Panc1 (cell line): ENCODE measurements around the gene UTF1. TPM values are rescaled to one million over a fixed set of nuclear protein-coding genes. Genes with fewer than 3 reads are reported as not detected.

ENCODE experiments used
- ATAC-seq: fragments of 200-7000 bp; cut with Tn5 transposase; 2 replicates; pipeline ENCODE4 v1.9.1; 2020; ENCODE audit warnings: mild to moderate bottlenecking, moderate library complexity
- BruUV-seq: library from RNA; stranded (reverse); fragments of 400-500 nt; replicated peaks from 2 replicates; lab custom pipeline; 2021; lab: Mats Ljungman, UMichigan
- CTCF ChIA-PET: fragments of 300-600 bp; sonication (Branson Sonifier 250); formaldehyde crosslinking; loops from one replicate; lab custom pipeline; 2022; ENCODE audit warnings: antibody characterized with exemption; lab: Charles Lee
- POLR2A ChIA-PET: fragments of 300-600 bp; sonication (Branson Sonifier 250); formaldehyde crosslinking; loops from one replicate; lab custom pipeline; 2022; ENCODE audit warnings: antibody characterized with exemption; lab: Charles Lee
- DNase-seq: peaks from one replicate; pipeline ENCODE4 v3.0.0-alpha.2; 2010; ENCODE audit warnings: low read depth, low spot score
- H3K27ac ChIP-seq: 2 replicates; pipeline ENCODE4 v1.5.1; 2011; ENCODE audit warnings: mild to moderate bottlenecking, low read length, inconsistent platforms
- H3K27me3 ChIP-seq: fragments of 200-500 bp; sonication (Bioruptor generic); 2 replicates; pipeline ENCODE4 v1.6.0; 2014; ENCODE audit warnings: low read length, inconsistent platforms; ENCODE audit not compliant: control insufficient read depth, insufficient read depth
- H3K36me3 ChIP-seq: fragments of 200-500 bp; sonication (Bioruptor generic); 2 replicates; pipeline ENCODE4 v1.5.1; 2014; ENCODE audit warnings: inconsistent platforms, mild to moderate bottlenecking, low read length, moderate library complexity; ENCODE audit not compliant: control insufficient read depth, insufficient read depth
- H3K4me1 ChIP-seq: 2 replicates; pipeline ENCODE4 v1.5.1; 2011; ENCODE audit warnings: inconsistent platforms, mild to moderate bottlenecking, low read length, moderate library complexity; ENCODE audit not compliant: control insufficient read depth, insufficient read depth
- H3K4me3 ChIP-seq, 2 experiments: 2 replicates each; pipeline ENCODE4 v1.5.1; 2011 to 2012; ENCODE audit warnings: low read depth in 2 of 2, low read length in 2 of 2, mild to moderate bottlenecking in 2 of 2, inconsistent platforms in 1 of 2, moderate library complexity in 1 of 2
- H3K9me3 ChIP-seq: fragments of 200-500 bp; sonication (Bioruptor generic); 2 replicates; pipeline ENCODE4 v1.5.1; 2014; ENCODE audit warnings: low read depth, mild to moderate bottlenecking, inconsistent platforms, low read length, moderate library complexity; ENCODE audit not compliant: control insufficient read depth, insufficient read depth
- POLR2AphosphoS5 ChIP-seq: IDR thresholded peaks from 2 replicates; pipeline ENCODE4 v1.6.1; 2012; ENCODE audit warnings: mild to moderate bottlenecking, low read depth, low read length, moderate library complexity
- SIN3A ChIP-seq: IDR thresholded peaks from 2 replicates; pipeline ENCODE4 v1.6.1; 2012; ENCODE audit warnings: low read depth, mild to moderate bottlenecking, low read length, moderate library complexity, borderline replicate concordance; ENCODE audit not compliant: insufficient read depth
- TCF7L2 ChIP-seq: IDR thresholded peaks from 2 replicates; pipeline ENCODE4 v1.6.1; 2011; ENCODE audit warnings: mild to moderate bottlenecking, low read depth, low read length, inconsistent platforms
- in situ Hi-C: cut with HindIII; loops from 2 replicates; pipeline ENCODE4 v1.10.0; 2016; ENCODE audit warnings: low sequenced_read_pairs, low pct_unique_long_range_greater_than_20kb
- intact Hi-C: fragments of 100-400 bp; cut with micrococcal nuclease; formaldehyde crosslinking; loops from one replicate; pipeline ENCODE4 v1.10.0; 2022; ENCODE audit not compliant: unreplicated experiment
- total RNA-seq: library from RNA; stranded (reverse); gene quantifications from one replicate; pipeline ENCODE4 v1.2.1, GENCODE V29; 2021; ENCODE audit not compliant: unreplicated experiment
- TF ChIP-seq, protein P1 (sequence below): fragments of 450-650 bp; IDR thresholded peaks from 2 replicates; pipeline ENCODE4 v1.5.1; 2017; ENCODE audit warnings: mild to moderate bottlenecking
- TF ChIP-seq, protein P2 (sequence below), 2 experiments: IDR thresholded peaks; 2 replicates each; pipeline ENCODE4 v1.6.1; 2011 to 2012; ENCODE audit warnings: low read depth in 2 of 2, control low read depth in 1 of 2, low read length in 1 of 2, mild to moderate bottlenecking in 1 of 2, moderate library complexity in 1 of 2; ENCODE audit not compliant: insufficient read depth in 1 of 2

UTF1 gene
- total RNA-seq, 1 experiment from 2014 or later: not detected

DNA sequence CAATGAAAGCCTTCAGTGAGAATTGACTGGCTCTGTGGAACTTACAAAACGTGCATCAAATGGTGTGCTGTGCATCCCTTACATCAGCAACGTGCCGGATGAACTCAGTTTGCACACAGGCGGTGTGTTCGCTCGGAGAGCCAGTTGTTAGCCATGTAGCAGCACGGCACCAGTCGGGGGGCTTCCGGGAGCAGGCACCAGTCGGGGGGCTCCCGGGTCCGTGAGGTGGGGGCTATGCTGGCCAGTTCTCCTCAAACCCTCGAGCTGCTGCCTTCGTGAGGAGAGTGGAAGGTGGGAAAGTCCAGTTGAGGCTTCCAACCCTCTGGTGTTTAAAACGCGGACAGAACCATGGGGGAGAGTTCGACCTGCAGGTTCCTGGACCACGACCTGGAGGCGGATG is 34.9 kb upstream of the UTF1 start:
- DNase-seq (no peak), ATAC-seq (no peak)
- H3K9me3 ChIP-seq: no peaks in the 10 kb centered on the region
- ChIA-PET POLR2A (no interaction called here), CTCF (no interaction called here)
- H3K36me3 ChIP-seq: no peaks in the 10 kb centered on the region
- no peak overlapping the region for H3K4me3 ChIP-seq
- H3K27me3 ChIP-seq: peaks cover 8% of the 10 kb centered on the region
- BruUV-seq: no TSS peak
- in situ Hi-C loops: no loop called here
- H3K4me1 ChIP-seq: no peaks in the 10 kb centered on the region
- intact Hi-C loops: no loop called here
- TF ChIP-seq TCF7L2 (no peak), SIN3A (no peak), POLR2AphosphoS5 (no peak)
- TF ChIP-seq, protein P1, sequence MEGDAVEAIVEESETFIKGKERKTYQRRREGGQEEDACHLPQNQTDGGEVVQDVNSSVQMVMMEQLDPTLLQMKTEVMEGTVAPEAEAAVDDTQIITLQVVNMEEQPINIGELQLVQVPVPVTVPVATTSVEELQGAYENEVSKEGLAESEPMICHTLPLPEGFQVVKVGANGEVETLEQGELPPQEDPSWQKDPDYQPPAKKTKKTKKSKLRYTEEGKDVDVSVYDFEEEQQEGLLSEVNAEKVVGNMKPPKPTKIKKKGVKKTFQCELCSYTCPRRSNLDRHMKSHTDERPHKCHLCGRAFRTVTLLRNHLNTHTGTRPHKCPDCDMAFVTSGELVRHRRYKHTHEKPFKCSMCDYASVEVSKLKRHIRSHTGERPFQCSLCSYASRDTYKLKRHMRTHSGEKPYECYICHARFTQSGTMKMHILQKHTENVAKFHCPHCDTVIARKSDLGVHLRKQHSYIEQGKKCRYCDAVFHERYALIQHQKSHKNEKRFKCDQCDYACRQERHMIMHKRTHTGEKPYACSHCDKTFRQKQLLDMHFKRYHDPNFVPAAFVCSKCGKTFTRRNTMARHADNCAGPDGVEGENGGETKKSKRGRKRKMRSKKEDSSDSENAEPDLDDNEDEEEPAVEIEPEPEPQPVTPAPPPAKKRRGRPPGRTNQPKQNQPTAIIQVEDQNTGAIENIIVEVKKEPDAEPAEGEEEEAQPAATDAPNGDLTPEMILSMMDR: no peak
- TF ChIP-seq, protein P2, sequence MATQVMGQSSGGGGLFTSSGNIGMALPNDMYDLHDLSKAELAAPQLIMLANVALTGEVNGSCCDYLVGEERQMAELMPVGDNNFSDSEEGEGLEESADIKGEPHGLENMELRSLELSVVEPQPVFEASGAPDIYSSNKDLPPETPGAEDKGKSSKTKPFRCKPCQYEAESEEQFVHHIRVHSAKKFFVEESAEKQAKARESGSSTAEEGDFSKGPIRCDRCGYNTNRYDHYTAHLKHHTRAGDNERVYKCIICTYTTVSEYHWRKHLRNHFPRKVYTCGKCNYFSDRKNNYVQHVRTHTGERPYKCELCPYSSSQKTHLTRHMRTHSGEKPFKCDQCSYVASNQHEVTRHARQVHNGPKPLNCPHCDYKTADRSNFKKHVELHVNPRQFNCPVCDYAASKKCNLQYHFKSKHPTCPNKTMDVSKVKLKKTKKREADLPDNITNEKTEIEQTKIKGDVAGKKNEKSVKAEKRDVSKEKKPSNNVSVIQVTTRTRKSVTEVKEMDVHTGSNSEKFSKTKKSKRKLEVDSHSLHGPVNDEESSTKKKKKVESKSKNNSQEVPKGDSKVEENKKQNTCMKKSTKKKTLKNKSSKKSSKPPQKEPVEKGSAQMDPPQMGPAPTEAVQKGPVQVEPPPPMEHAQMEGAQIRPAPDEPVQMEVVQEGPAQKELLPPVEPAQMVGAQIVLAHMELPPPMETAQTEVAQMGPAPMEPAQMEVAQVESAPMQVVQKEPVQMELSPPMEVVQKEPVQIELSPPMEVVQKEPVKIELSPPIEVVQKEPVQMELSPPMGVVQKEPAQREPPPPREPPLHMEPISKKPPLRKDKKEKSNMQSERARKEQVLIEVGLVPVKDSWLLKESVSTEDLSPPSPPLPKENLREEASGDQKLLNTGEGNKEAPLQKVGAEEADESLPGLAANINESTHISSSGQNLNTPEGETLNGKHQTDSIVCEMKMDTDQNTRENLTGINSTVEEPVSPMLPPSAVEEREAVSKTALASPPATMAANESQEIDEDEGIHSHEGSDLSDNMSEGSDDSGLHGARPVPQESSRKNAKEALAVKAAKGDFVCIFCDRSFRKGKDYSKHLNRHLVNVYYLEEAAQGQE (IDR thresholded peaks at IDR 0.05; ENCODE audit: insufficient read depth in 1 of 2, low read depth in 2 of 2, low read length in 1 of 2): no peak
- no peak overlapping the region for H3K27ac ChIP-seq

DNA sequence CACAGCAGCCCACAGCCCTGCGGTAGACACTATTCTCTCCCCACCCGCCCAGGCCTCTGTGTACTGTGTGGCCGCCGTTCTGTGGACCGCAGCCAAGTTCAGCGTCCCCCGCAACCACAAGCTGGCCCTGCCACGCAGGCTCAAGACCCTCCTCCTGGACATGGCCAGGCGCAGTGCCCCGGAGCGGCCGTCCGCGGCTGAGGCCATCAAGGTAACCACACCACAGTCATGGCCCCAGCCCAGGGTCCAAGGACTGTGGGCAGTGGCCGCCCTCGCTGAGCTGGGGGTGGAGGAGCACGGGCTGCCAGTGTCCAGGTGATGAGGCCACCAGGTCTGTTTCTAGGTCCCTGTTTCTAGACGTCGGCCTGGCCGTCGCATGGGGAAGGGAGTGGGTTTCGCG is 34.4 kb upstream of the UTF1 start:
- ChIA-PET CTCF (no interaction called here), POLR2A (no interaction called here)
- no TSS peak for BruUV-seq
- H3K27me3 ChIP-seq: peaks cover 8% of the 10 kb centered on the region
- no peaks in the 10 kb centered on the region for H3K4me1 ChIP-seq
- H3K27ac ChIP-seq: no peak overlapping the region
- ATAC-seq: no peak
- TF ChIP-seq, protein P2 (IDR thresholded peaks at IDR 0.05; ENCODE audit: insufficient read depth in 1 of 2, low read depth in 2 of 2, low read length in 1 of 2): no peak
- TF ChIP-seq, protein P1: no peak
- TF ChIP-seq TCF7L2: no peak
- no peak for TF ChIP-seq SIN3A
- TF ChIP-seq POLR2AphosphoS5: no peak
- no peak for DNase-seq
- H3K36me3 ChIP-seq: no peaks in the 10 kb centered on the region
- intact Hi-C loops (no loop called here), in situ Hi-C loops (no loop called here)
- H3K4me3 ChIP-seq: no peak overlapping the region
- H3K9me3 ChIP-seq: no peaks in the 10 kb centered on the region
